Smooth muscle cell (in vitro differentiated cells): Measurements from ENCODE around the gene CMTM8. TPM values are rescaled to one million over a fixed set of nuclear protein-coding genes. Genes with fewer than 3 reads are reported as not detected.
A peak's percentile ranks its signal among the peaks of the same experiment; 100 is the strongest.

ENCODE experiments used
- DNase-seq: peaks from one replicate; lab custom pipeline; 2025; ENCODE audit not compliant: unreplicated experiment; lab: John Stamatoyannopoulos, UW
- H2AFZ ChIP-seq: fragments of 200-600 bp; sonication (generic); 2 replicates; pipeline ENCODE4 v1.6.0; 2016; ENCODE audit warnings: antibody characterized with exemption, low read depth, mild to moderate bottlenecking
- H3F3A ChIP-seq: fragments of 200-600 bp; sonication (generic); 2 replicates; pipeline ENCODE4 v1.6.0; 2017; ENCODE audit warnings: antibody characterized with exemption, low read depth
- H3K27ac ChIP-seq: fragments of 200-600 bp; sonication (generic); 2 replicates; pipeline ENCODE4 v1.5.1; 2016; ENCODE audit warnings: low read depth, mild to moderate bottlenecking
- H3K27me3 ChIP-seq: fragments of 200-600 bp; sonication (generic); 2 replicates; pipeline ENCODE4 v1.6.1; 2016; ENCODE audit warnings: low read depth, mild to moderate bottlenecking
- H3K36me3 ChIP-seq: fragments of 200-600 bp; sonication (generic); 2 replicates; pipeline ENCODE4 v1.5.1; 2016; ENCODE audit warnings: low read depth
- H3K4me1 ChIP-seq: fragments of 200-600 bp; sonication (generic); 2 replicates; pipeline ENCODE4 v1.5.1; 2016; ENCODE audit warnings: low read depth
- H3K4me2 ChIP-seq: fragments of 200-600 bp; sonication (generic); 2 replicates; pipeline ENCODE4 v1.6.0; 2016; ENCODE audit warnings: mild to moderate bottlenecking
- H3K4me3 ChIP-seq: fragments of 200-600 bp; sonication (generic); 2 replicates; pipeline ENCODE4 v1.5.1; 2016; ENCODE audit warnings: mild to moderate bottlenecking
- H3K79me2 ChIP-seq: fragments of 200-600 bp; sonication (generic); 2 replicates; pipeline ENCODE4 v1.6.0; 2016; ENCODE audit warnings: low read depth, mild to moderate bottlenecking
- H3K9ac ChIP-seq: fragments of 200-600 bp; sonication (generic); 2 replicates; pipeline ENCODE4 v1.6.0; 2016; ENCODE audit warnings: low read depth
- H3K9me3 ChIP-seq: fragments of 200-600 bp; sonication (generic); replicated peaks from 2 replicates; pipeline ENCODE4 v1.5.1; 2016; ENCODE audit warnings: low read depth
- H4K20me1 ChIP-seq: fragments of 200-600 bp; sonication (generic); 2 replicates; pipeline ENCODE4 v1.6.0; 2016; ENCODE audit warnings: low read depth
- WGBS: methylation state at CpG from one replicate; pipeline ENCODE4 v1.1.7; 2016; ENCODE audit warnings: low lambda C conversion rate; 5-methylcytosine and 5-hydroxymethylcytosine counted together
- polyA plus RNA-seq: library from polyadenylated mRNA; unstranded; fragments of >200 nt; fragmentation: Nextera tagmentation; extraction: Ambion mirVana; gene quantifications from 2 replicates; pipeline ENCODE4 v1.2.1, GENCODE V29; 2016
- total RNA-seq: library from RNA; depleted of rRNA; stranded (reverse); fragments of >200 nt; gene quantifications from 2 replicates; pipeline ENCODE4 v1.2.3, GENCODE V29; 2014
- TF ChIP-seq, protein P1 (sequence below): fragments of 200-600 bp; sonication (generic); IDR thresholded peaks from 2 replicates; pipeline ENCODE4 v1.5.1; 2017; ENCODE audit warnings: borderline replicate concordance, mild to moderate bottlenecking, antibody characterized with exemption; ENCODE audit not compliant: insufficient read depth, poor library complexity, severe bottlenecking

The CMTM8 gene
- total and polyA plus RNA-seq, 2 experiments from 2014 or later = 1.9 TPM

DNA sequence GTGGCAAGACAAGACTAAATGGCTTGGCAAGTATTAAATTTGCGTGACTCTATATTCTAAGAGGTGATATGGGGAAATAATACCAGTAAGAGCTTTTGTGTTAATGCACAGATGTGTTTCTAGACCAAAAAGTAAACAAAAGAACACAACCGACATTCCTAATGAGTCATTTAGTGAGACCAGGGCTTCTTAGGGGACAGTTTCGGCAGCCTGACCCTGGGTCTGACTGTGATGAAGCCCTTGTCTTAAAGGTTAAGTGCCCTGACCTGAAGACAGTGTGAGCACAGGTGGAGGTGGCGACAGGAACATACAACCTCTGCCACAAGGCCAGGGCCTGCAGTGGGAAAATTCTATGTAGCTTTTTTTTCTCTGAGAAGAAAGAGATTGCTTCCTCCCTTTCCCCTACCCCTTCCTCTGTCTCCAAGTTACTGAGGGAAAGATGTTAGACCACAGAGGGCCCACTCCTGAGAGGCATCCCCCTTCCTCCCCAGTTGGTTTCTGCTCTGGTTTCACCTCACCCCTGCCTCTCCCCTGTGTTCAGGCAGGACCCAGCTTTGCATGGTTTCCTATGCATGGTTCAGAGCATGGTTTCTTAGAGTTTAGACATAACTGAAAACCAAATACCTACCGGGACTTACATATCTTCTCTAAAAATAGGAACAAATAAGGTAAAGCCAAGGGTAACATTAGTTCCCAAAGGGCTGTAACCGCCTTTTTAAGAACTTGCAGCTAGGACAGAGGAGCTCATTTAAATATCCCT is 128.3 kb downstream of the CMTM8 start:
- no peak overlapping the region for H3K27ac ChIP-seq
- TF ChIP-seq, protein P1, sequence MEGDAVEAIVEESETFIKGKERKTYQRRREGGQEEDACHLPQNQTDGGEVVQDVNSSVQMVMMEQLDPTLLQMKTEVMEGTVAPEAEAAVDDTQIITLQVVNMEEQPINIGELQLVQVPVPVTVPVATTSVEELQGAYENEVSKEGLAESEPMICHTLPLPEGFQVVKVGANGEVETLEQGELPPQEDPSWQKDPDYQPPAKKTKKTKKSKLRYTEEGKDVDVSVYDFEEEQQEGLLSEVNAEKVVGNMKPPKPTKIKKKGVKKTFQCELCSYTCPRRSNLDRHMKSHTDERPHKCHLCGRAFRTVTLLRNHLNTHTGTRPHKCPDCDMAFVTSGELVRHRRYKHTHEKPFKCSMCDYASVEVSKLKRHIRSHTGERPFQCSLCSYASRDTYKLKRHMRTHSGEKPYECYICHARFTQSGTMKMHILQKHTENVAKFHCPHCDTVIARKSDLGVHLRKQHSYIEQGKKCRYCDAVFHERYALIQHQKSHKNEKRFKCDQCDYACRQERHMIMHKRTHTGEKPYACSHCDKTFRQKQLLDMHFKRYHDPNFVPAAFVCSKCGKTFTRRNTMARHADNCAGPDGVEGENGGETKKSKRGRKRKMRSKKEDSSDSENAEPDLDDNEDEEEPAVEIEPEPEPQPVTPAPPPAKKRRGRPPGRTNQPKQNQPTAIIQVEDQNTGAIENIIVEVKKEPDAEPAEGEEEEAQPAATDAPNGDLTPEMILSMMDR = no peak
- H2AFZ ChIP-seq = no peak overlapping the region
- H3F3A ChIP-seq = no peaks in the 10 kb centered on the region
- no peak for DNase-seq
- no peaks in the 10 kb centered on the region for H3K36me3 ChIP-seq
- H3K4me2 ChIP-seq = peak overlapping the region; percentile 4
- H3K4me1 ChIP-seq = no peaks in the 10 kb centered on the region
- no peaks in the 10 kb centered on the region for H4K20me1 ChIP-seq
- no peaks in the 10 kb centered on the region for H3K27me3 ChIP-seq
- no peak overlapping the region for H3K4me3 ChIP-seq
- no peaks in the 10 kb centered on the region for H3K79me2 ChIP-seq
- WGBS = 51% methylated on average over 6 of the region's 6 CpGs
- H3K9me3 ChIP-seq = no peaks in the 10 kb centered on the region
- no peak overlapping the region for H3K9ac ChIP-seq

DNA sequence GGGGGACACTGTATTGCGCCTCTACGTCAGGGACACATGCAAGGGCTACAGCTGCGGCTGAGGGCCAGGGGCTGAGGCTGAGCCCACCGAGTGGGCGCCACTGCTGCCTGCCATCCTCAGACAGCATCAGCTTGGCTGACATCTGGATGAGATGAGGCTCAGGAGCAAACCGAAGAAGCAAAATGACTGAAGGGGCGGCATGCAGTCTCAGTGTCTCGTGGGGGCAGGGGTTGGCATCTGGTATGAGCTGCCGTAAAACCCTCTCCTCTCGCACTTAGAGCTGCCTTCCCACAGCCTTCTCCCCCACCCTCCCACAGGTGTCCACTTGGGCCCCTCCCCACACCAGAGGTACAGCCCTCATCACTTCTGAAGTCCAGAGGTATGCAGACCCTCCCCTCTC is 129.0 kb downstream of the CMTM8 start:
- H3K27ac ChIP-seq = no peak overlapping the region
- no peak overlapping the region for H3K4me2 ChIP-seq
- H4K20me1 ChIP-seq = no peaks in the 10 kb centered on the region
- no peak overlapping the region for H3K9ac ChIP-seq
- H3K27me3 ChIP-seq = no peaks in the 10 kb centered on the region
- H3K4me1 ChIP-seq = no peaks in the 10 kb centered on the region
- H3F3A ChIP-seq = no peaks in the 10 kb centered on the region
- no peak for DNase-seq
- no peaks in the 10 kb centered on the region for H3K36me3 ChIP-seq
- H3K79me2 ChIP-seq = no peaks in the 10 kb centered on the region
- WGBS = over 99% methylated on average over 7 of the region's 10 CpGs
- H2AFZ ChIP-seq = no peak overlapping the region
- H3K9me3 ChIP-seq = no peaks in the 10 kb centered on the region
- H3K4me3 ChIP-seq = no peak overlapping the region
- TF ChIP-seq, protein P1 = no peak

DNA sequence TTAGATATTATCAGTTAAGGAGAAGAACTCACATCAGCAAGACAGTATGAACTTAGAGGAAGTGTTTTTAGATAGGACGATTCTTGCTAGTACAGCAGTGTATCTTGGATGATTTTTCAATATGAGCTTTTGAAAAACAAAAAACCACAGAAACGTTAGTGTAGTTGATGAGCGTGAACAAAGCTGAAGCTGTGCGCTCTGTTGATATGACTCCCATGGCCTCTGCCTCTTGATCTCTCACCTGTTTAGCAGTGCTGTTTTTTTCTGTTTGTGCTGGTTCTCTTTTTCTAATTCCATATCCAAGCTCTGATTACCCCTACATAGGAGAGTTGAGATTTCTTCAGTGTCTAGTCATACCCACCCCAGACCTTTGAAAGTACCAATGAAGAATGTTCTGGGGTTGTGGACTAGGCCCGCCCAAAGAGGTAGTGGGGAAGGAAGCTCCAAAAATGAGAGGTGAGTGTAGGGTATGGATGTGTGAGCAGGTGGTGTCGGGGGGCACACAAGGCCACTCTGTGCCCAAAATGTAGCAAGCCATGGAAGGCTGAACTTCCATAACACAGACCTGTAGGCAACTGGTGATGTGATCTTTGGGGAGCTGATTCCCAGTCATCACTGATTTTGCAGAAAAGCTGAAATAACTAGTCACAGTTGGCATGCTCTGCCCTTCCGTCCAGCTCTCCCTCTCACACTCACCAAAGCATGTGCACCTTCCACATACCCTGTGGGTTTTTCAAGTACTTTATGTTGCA is 133.2 kb downstream of the CMTM8 start:
- Histone ChIP-seq H3K4me1 (no peaks in the 10 kb centered on the region), H3K36me3 (no peaks in the 10 kb centered on the region), H3K27me3 (no peaks in the 10 kb centered on the region), H3K27ac (no peak overlapping the region), H3K4me3 (no peak overlapping the region), H3K79me2 (no peaks in the 10 kb centered on the region), H3K9me3 (no peaks in the 10 kb centered on the region), H3K4me2 (no peak overlapping the region), H3F3A (no peaks in the 10 kb centered on the region), H2AFZ (no peak overlapping the region), H3K9ac (no peak overlapping the region), H4K20me1 (no peaks in the 10 kb centered on the region)
- TF ChIP-seq, protein P1 = no peak
- no peak for DNase-seq
- 94% methylated on average over 7 of the region's 7 CpGs for WGBS
